ENCODE results near the gene SLU7. TPM values are rescaled to one million over a fixed set of nuclear protein-coding genes. Genes with fewer than 3 reads are reported as not detected.

The SLU7 gene
- total RNA-seq, 1 donor from 2014 or later, result 54.1 TPM

GRCh38 chr5:160378330-160378729 is 40.6 kb downstream of the SLU7 start:
- no peak for TF ChIP-seq CTCF (IDR thresholded peaks at IDR 0.05)
- no peaks in the 10 kb centered on the region for H3K4me1 Mint-ChIP-seq (ENCODE audit: unreplicated experiment)
- peaks cover 2% of the 10 kb centered on the region for H3K36me3 Mint-ChIP-seq (ENCODE audit: unreplicated experiment)
- no peak overlapping the region for H3K27ac Mint-ChIP-seq (ENCODE audit: unreplicated experiment)
- H3K4me3 Mint-ChIP-seq (ENCODE audit: unreplicated experiment), result no peak overlapping the region
- H3K9me3 Mint-ChIP-seq (ENCODE audit: unreplicated experiment), result no peaks in the 10 kb centered on the region
- DNase-seq (ENCODE audit: extremely low spot score, unreplicated experiment), result no peak
- peaks cover 31% of the 10 kb centered on the region for H3K27me3 Mint-ChIP-seq (ENCODE audit: unreplicated experiment)

GRCh38 chr5:160377651-160378050 is 41.2 kb downstream of the SLU7 start:
- Mint-ChIP-seq H3K36me3 (ENCODE audit: unreplicated experiment) (peaks cover 2% of the 10 kb centered on the region), H3K27me3 (ENCODE audit: unreplicated experiment) (peaks cover 38% of the 10 kb centered on the region), H3K4me3 (ENCODE audit: unreplicated experiment) (no peak overlapping the region), H3K9me3 (ENCODE audit: unreplicated experiment) (no peaks in the 10 kb centered on the region), H3K27ac (ENCODE audit: unreplicated experiment) (no peak overlapping the region), H3K4me1 (ENCODE audit: unreplicated experiment) (no peaks in the 10 kb centered on the region)
- DNase-seq (ENCODE audit: extremely low spot score, unreplicated experiment), result no peak
- no peak for TF ChIP-seq CTCF (IDR thresholded peaks at IDR 0.05)

DNA sequence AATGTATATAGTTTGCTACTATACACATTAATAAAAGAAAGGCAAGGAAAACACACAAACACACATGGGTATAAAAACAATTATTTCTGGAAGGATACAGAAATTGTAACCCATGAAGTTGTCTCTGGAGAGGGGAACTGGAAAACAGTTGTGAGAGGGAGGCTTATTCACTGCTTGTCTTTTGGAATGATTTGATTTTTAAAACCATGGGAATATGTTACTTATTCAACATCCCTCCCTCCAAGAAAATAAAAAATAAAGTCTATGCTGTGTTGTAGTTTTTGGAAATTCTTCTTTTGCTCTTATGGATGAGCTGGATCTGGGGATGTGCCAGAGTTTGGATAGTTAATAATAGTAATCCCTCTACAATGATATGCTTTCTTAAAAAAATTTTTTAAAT is 42.5 kb downstream of the SLU7 start:
- no peak for DNase-seq (ENCODE audit: extremely low spot score, unreplicated experiment)
- Mint-ChIP-seq H3K9me3 (ENCODE audit: unreplicated experiment) (no peaks in the 10 kb centered on the region), H3K4me1 (ENCODE audit: unreplicated experiment) (no peaks in the 10 kb centered on the region), H3K27ac (ENCODE audit: unreplicated experiment) (no peak overlapping the region), H3K27me3 (ENCODE audit: unreplicated experiment) (peaks cover 44% of the 10 kb centered on the region), H3K36me3 (ENCODE audit: unreplicated experiment) (peaks cover 2% of the 10 kb centered on the region), H3K4me3 (ENCODE audit: unreplicated experiment) (no peak overlapping the region)
- TF ChIP-seq CTCF (IDR thresholded peaks at IDR 0.05), result no peak

DNA sequence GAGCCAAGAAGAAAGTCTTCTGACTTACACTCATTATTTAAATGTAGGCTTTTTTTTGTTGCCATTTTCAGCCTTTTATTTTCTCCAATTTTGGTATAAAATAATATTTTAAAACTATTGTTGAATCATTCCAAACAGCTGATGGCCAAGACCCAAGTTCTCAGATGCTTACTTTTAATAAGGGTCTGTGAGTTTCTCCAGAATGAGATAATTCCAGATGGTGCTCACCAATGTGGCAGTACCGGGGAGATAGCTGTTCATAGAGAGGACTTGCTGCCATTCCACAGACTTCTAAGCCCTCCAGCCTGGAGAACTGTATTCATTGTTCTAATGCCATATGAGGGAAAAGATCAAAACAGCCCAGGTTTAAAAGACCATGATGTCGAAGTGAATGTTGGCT is 43.2 kb downstream of the SLU7 start:
- Mint-ChIP-seq H3K27ac (ENCODE audit: unreplicated experiment) (no peak overlapping the region), H3K27me3 (ENCODE audit: unreplicated experiment) (peaks cover 51% of the 10 kb centered on the region), H3K36me3 (ENCODE audit: unreplicated experiment) (peaks cover 2% of the 10 kb centered on the region), H3K9me3 (ENCODE audit: unreplicated experiment) (no peaks in the 10 kb centered on the region), H3K4me1 (ENCODE audit: unreplicated experiment) (no peaks in the 10 kb centered on the region), H3K4me3 (ENCODE audit: unreplicated experiment) (no peak overlapping the region)
- DNase-seq (ENCODE audit: extremely low spot score, unreplicated experiment), result no peak
- no peak for TF ChIP-seq CTCF (IDR thresholded peaks at IDR 0.05)

DNA sequence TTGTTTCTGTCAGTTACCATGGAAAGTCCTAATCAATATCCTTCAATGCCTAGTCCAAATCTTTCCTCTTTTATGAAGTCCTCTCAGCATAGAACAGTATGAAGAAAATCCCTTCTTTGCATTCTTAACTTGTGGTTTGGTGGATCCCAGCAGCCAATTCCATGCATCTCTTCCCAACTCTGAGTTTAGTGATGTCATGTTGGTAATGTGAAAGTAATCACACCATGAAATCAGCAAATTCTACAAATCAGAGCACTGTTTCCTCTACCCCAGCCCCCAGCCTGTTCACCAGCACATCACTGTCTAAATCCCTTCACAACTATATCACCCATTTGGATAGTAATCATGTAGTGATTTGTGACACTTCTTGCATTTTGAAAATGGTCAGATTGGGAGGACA is 43.7 kb downstream of the SLU7 start:
- H3K27me3 Mint-ChIP-seq (ENCODE audit: unreplicated experiment), result peaks cover 54% of the 10 kb centered on the region
- no peak overlapping the region for H3K4me3 Mint-ChIP-seq (ENCODE audit: unreplicated experiment)
- peaks cover 2% of the 10 kb centered on the region for H3K4me1 Mint-ChIP-seq (ENCODE audit: unreplicated experiment)
- TF ChIP-seq CTCF (IDR thresholded peaks at IDR 0.05), result no peak
- no peaks in the 10 kb centered on the region for H3K9me3 Mint-ChIP-seq (ENCODE audit: unreplicated experiment)
- peaks cover 2% of the 10 kb centered on the region for H3K36me3 Mint-ChIP-seq (ENCODE audit: unreplicated experiment)
- no peak for DNase-seq (ENCODE audit: extremely low spot score, unreplicated experiment)
- H3K27ac Mint-ChIP-seq (ENCODE audit: unreplicated experiment), result no peak overlapping the region

All from osteocyte (in vitro differentiated cells).